HG02763 (cell line): ENCODE results near the gene C22orf15.

ENCODE experiments used
- ATAC-seq: cut with Tn5 transposase; IDR thresholded peaks from one replicate; pipeline ENCODE4 v1.9.1; 2021; ENCODE audit warnings: mild to moderate bottlenecking, moderate library complexity; ENCODE audit not compliant: unreplicated experiment

Gene C22orf15

DNA sequence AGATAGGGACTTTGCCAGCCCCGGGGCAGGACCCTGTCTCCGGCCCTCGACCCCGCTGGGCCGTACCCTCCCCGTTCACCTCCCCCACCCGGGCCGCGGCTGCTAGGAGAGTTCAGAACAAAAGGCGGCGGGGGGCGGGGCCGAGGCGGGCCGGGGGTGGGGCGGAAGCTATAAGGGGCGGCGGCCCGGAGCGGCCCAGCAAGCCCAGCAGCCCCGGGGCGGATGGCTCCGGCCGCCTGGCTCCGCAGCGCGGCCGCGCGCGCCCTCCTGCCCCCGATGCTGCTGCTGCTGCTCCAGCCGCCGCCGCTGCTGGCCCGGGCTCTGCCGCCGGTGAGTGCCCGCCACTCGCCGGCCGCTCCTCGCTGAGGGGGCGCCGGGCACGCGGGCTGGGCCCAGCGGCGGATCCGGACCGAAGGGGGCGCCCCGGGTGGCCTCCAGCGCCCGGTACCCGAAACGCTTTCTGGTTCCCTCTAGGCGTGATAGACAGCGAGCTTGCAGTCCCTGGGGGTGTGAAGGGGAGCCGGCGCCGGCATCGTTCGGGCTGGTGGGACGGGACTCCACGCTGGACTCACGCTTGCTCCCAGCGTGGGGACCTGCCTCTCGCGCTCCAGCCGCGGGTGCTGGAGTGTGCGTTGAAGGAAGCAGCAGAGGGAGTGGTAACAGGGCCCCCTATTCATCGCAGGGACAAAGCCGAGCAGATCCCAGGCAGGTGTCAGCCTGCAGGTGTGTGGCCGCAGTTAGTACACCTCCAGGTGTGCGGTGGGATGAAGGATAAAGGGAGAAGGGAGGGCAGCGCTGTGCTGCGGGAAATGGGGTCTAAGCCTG, 10.1 kb downstream of the C22orf15 start, which contains the start of gene MMP11:
Gene MMP11, plus strand, starts transcription at position 201 of the 825 bp plus-strand sequence. Its CDS starts 22 bp downstream, at position 223.
- ATAC-seq, result no peak

DNA sequence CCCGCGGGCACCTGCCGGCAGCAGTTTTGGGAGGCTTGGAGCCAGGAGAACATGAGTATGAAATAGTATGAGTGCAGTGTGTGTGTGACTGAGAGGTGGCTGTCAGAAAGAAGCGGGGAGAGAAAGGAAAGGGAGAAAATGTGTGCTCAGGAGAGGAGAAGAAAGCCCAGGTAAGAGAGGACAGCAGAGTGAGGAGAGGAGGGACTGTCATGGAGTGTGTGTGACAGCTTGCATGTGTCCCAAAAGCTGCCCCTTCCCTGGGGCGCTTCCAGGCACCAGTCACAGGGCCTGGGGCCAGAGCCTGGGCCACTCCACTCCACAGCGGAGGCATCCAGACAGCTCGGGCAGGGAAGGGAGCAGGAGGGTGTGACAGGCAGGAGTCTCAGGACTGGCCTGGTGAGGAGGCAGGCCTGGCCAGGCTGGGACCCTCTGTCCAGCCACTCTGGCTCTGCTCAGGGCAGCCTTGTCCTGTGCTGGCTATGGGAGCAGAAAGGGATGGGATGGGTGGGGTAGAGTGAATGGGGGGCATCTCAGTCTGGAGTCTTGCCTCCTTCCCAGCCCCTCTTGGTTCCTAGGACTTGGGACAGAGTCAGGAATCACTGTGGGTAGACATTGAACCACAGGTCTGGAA, 10.8 kb downstream of the C22orf15 start:
- no peak for ATAC-seq

DNA sequence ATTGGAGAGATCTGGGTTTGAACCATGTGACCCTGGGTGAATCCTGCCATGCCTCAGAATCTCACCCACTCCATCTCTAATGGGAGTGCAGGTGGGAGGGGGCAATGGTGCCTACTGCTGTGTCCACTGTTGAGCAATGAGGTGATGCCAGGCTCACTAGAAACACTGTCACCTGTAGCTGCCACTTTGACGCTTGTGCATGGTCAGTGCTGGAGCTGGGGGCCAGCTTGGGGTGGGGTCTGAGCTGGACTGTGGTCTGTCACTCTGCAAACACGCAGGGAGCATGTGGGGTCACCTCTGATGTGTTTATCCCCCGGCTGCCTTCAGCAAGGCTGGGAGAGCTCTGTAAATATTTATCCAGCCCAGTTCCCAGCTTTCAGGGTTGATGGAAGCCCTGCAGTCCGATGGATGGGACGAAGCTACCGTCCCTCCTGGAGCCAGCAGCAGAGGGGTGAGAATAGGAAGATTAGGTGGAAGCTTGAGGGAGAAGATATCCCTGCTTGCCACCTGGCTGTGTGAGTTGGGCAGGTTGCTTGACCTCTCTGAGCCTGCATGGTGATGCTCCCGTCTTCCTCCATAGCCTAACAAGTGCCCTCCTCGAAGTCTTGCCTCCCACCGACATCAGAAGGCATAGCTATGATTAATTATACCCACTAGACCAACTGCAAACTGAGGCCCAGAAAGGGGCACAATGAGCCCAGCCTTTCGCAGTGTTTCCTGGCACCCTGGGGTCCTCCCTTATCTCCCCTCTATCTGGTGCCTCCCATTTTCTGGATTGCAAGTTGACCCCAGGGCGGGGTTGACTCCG, 11.5 kb downstream of the C22orf15 start:
- ATAC-seq, result no peak

DNA sequence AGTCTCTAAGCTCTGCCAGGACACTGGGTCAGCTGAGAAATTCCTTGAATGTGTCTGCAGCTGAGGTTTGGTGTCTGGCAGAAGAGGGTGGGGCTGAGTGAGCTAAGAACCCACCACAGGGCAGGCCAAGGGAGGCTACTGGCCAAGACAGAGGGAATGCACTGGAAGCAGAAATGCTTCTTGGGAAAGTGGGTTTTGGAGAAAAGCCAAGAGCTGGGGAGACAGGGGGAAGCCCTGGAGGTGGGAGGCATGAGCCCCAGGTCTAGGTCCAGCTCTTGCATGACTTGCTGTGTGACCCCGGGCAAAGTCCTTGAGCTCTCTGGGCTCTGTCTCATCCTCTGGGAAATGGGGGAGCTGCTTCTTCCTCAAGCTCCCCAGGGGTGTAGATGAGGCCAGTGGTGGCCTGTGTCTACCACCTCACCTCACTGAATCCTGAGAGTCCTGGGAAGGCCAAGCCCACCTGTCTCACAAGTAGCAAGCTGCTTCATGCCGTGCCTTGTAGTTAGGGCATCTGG, 12.2 kb downstream of the C22orf15 start:
- no peak for ATAC-seq

DNA sequence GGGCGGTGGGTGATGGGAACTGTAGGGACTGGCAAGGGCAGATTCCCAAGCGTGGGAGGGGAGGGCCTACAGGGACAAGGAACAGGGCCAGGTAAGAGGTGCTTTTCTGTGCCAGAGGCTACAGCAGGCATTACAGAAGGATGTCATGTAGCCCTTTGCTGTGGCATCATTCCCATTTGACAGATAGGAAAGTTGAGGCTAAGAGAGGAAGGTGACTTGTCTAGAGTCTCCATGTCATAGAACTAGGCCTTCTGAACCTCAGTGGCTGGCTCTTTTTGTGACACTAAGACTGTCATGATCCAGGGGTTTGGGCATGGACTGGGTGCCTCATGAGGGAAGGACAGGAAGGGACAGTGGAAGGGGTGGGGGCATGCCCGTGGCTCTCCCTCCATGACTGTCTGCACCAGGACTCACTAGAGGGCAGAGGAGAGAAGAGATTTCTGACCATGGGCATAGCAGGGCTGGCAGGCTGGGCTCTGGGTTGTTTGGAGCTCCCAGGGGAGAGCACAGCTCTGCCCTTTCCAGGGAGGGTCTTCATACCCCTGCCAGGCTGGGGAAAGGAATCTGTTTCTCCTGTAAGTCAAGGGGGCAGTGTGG, 13.1 kb downstream of the C22orf15 start:
- no peak for ATAC-seq

DNA sequence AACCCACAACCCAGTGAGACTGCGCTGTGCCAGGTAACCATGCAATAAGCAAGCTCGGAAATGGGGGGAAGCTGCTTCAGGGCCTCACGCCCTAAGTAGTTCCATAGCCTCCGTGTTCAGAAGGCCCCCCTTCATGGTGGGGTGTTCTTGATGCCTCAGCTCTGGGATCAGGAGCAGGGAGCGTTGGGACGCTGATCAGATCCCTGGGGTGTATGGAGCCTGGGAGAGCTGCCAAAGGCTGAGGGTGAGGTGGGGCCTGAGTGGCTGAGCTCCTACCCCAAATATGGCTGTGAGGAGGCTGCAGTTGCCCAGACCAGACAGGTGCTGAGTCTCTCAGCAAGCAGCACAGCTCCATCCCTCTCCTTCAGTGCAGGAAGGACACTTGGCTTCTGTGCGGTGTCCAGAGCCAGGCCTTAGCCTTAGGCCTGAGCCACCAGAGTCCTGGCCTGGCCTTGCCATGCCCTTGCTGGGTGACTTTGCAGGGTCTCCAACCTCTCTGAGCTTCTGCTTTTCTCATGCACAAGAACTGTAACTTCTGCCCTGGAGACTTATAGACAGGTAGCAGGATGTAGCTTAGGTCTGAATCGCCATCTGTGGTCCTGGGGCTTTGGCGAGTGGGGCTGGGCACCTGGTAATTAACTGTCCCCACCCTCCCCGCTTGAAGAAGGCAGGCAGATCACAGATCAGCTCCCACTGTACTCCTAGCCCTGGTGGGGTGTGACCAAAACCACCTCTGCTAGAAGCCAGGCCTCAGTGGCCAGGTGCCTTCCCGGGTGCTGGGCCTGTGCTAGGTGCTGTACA, 15.2 kb downstream of the C22orf15 start:
- no peak for ATAC-seq

DNA sequence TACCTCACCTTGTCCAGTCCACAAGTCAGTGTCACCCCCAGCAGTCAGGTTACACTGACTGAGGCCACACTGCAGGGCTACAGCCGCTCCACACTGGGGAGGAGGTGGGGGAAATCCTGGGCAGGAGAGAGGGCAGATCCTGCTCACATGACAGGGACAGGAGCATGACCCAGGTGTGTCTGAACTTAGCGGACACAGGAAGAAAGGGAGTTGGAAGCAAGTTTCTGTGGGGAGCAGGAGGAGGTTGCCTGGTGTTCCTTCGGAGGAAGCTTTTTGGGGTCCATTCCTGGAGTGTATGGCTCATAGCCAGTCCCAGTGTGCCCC, 15.7 kb downstream of the C22orf15 start:
- ATAC-seq, result no peak

DNA sequence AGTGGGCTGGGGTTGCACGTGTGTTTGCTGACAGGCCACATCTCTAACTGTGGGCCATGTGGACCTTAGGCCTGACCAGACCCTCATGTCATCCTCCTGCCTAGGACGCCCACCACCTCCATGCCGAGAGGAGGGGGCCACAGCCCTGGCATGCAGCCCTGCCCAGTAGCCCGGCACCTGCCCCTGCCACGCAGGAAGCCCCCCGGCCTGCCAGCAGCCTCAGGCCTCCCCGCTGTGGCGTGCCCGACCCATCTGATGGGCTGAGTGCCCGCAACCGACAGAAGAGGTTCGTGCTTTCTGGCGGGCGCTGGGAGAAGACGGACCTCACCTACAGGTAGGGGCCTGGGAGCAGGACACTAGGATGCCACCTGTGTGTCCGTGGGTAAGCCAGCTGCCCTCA, 16.3 kb downstream of the C22orf15 start:
- no peak for ATAC-seq

DNA sequence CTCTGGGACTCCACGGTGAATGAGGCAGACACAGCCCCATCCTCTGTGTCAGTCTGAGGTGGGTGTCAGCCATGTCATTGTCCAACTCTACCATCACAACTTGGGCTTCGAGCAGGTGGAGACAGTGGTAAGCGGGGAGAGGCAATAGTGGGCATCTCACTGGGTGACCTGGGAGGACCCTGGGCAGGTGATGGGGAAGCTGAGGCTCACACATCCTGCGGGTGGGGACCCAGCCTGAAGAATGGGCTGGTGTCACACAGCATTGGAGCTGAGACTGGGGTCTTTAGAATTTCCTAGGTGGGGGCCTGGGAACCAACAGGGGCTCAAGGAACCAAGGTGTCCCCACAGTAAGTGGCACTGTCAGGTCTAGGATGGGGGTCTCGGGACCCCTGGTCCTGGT, 16.9 kb downstream of the C22orf15 start:
- ATAC-seq, result no peak

DNA sequence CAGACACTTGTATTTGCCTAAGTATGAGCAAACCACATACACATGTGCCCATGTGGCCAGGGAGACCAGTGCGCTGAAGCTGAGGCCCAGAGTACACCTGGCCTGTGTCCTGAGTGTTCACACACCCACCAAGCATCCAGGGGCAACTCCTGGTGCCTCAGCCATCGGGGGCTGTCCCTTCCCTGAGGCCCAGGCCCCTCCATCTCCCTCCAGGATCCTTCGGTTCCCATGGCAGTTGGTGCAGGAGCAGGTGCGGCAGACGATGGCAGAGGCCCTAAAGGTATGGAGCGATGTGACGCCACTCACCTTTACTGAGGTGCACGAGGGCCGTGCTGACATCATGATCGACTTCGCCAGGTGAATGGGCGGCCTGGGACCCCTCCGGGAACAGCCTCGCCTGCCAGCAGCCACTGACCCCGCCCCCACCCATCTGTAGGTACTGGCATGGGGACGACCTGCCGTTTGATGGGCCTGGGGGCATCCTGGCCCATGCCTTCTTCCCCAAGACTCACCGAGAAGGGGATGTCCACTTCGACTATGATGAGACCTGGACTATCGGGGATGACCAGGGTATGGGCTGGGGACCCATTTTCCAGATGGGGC, 17.5 kb downstream of the C22orf15 start:
- ATAC-seq, result no peak

DNA sequence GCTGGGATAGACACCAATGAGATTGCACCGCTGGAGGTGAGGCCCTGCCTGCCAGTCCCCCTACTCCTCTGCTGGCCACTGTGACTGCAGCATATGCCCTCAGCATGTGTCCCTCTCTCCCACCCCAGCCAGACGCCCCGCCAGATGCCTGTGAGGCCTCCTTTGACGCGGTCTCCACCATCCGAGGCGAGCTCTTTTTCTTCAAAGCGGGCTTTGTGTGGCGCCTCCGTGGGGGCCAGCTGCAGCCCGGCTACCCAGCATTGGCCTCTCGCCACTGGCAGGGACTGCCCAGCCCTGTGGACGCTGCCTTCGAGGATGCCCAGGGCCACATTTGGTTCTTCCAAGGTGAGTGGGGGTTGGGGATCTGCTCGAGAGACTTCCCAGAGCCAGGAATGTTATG, 18.3 kb downstream of the C22orf15 start:
- ATAC-seq, result no peak

DNA sequence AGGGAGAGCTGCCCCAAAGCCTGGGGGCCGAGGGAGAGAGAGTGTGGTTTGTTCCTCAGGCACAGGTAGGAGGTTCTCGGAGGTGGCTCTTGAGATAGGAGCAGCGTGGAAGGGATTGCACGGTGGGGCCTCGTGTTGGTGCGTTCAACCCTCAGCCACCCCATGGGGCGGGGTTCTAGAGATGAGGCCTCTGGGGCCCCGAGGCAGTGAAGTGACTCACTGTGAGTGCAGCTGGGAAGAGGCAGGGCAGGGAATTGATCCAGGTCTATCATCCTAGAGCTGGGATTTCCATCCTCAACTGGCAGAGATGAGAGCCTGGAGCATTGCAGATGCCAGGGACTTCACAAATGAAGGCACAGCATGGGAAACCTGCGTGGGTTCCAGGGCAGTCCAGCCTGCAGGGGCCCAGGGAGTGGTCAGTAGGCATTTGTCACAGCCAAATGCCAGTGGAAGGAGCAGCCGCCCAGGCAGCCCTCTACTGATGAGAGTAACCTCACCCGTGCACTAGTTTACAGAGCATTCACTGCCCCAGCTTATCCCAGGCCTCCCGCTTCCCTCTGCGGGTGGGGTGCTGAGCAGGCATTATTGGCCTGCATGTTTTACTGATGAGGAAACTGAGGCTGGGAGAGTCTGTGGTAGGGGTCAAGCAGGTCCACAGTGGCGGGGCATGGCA, 18.9 kb downstream of the C22orf15 start:
- no peak for ATAC-seq

DNA sequence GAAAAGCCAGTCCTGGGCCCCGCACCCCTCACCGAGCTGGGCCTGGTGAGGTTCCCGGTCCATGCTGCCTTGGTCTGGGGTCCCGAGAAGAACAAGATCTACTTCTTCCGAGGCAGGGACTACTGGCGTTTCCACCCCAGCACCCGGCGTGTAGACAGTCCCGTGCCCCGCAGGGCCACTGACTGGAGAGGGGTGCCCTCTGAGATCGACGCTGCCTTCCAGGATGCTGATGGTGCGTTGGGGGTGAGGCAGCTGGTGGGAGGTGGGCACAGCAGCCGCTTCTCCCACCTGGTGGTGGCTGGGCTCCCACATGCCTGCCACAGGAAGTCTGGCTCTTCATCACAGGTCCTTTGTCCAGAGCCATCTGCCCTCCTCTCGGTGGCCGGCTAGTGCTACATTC, 19.5 kb downstream of the C22orf15 start:
- no peak for ATAC-seq

DNA sequence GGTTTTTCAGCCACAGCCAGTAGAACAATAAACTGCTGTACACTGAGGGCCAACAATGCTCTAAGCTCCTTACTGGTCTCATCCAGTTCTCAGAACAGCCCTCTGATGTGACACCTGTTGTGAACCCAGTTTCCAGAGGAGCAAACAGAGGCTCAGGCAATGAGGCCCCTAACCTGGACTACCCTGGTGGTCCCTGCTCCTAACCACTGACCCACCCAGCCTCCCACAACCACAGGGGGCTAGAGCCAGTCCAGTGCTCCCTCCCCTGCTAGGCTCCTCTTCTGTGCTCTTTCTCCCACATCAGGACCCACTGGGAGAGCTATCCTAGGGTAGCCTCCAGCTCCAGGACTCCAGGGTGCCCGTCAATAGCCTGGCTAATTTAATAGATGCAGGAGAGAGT, 19.9 kb downstream of the C22orf15 start:
- no peak for ATAC-seq

DNA sequence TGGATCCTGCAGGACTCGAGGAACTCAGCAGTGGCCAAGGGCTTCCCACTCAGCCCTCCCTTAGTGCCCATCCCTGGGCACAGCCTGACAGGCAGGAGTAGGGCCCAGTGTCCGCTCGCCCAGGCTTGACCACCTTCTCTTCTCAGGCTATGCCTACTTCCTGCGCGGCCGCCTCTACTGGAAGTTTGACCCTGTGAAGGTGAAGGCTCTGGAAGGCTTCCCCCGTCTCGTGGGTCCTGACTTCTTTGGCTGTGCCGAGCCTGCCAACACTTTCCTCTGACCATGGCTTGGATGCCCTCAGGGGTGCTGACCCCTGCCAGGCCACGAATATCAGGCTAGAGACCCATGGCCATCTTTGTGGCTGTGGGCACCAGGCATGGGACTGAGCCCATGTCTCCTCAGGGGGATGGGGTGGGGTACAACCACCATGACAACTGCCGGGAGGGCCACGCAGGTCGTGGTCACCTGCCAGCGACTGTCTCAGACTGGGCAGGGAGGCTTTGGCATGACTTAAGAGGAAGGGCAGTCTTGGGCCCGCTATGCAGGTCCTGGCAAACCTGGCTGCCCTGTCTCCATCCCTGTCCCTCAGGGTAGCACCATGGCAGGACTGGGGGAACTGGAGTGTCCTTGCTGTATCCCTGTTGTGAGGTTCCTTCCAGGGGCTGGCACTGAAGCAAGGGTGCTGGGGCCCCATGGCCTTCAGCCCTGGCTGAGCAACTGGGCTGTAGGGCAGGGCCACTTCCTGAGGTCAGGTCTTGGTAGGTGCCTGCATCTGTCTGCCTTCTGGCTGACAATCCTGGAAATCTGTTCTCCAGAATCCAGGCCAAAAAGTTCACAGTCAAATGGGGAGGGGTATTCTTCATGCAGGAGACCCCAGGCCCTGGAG, 20.7 kb downstream of the C22orf15 start:
- ATAC-seq, result no peak

DNA sequence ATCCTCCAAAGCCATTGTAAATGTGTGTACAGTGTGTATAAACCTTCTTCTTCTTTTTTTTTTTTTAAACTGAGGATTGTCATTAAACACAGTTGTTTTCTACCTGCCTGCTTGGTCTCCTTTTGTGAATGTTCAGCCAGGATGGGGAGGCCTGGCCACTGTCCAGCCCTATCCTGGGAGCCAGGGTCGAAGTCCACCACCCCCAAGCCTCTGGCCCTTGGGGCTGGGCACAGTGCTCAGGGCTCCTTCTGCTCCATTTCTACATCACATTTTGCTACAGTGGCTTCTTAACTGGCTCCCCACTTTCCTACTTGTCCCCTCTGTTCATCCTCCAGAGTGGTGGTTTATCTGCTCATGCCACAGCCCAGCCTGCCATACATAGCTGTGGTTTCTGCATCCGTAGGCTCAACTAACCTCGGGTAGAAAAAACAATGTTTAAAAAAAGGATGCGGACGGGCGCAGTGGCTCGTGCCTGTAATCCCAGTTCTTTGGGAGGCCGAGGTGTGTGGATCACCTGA, 21.5 kb downstream of the C22orf15 start:
- no peak for ATAC-seq

DNA sequence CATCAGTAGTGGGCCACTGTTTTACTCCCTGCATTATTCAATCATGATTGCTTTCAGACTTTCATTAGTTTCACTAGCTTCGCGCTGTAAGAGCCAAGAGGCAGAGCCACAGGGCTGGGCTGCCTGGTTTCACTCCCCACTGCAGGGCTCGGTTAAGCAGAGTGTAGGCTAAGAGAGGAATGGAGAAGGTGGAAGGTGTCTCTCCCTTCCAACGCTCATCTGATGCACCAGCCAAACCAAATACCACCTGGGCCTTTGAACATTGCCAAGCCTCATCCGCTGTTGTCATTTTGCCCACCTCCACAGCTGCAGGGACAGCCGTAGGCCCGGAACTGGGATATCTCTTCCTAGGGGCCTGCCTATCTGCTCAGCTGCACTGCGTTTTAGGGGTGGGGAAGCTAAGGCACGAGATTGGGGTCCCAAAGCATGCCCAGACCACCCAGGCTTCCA, 23.5 kb downstream of the C22orf15 start:
- ATAC-seq, result no peak
